HUDEP-2 (cell line): Measurements from ENCODE around the gene ORAI3.

Experiments
- DNase-seq, 76 experiments: peaks; one replicate each; lab custom pipeline; 2025; ENCODE audit not compliant: unreplicated experiment in 76 of 76; lab: John Stamatoyannopoulos, UW

The ORAI3 gene

DNA sequence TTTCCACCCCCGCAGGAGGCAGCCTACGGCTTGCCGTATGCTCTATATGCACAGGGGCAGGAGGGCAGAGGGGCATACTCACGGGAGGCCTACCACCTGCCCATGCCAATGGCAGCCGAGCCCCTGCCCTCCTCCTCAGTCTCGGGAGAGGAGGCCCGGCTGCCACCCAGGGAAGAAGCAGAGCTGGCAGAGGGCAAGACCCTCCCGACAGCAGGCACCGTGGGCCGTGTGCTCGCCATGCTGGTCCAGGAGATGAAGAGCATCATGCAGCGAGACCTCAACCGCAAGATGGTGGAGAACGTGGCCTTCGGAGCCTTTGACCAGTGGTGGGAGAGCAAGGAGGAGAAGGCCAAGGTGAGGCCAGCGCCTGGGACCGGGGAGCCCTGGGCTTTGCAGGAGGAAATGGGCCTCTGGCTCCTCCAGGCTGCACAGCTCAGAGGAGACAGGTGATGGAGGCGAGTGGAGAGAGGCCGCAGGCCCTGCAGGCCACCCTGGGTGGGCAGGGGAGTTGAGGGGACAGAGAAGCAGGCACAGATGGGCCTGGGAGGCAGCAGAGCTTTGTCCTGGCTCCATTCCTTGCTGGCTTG lies 17.3 kb downstream of the ORAI3 start:
- DNase-seq, result no peak

- DNase-seq, result no peak
Measured at GRCh38 chr16:30967795-30968194, 18.9 kb downstream of the ORAI3 start.

GRCh38 chr16:30969246-30969842 lies 20.5 kb downstream of the ORAI3 start:
- DNase-seq, result no peak

GRCh38 chr16:30971298-30971697 lies 22.4 kb downstream of the ORAI3 start:
- DNase-seq, result no peak

DNA sequence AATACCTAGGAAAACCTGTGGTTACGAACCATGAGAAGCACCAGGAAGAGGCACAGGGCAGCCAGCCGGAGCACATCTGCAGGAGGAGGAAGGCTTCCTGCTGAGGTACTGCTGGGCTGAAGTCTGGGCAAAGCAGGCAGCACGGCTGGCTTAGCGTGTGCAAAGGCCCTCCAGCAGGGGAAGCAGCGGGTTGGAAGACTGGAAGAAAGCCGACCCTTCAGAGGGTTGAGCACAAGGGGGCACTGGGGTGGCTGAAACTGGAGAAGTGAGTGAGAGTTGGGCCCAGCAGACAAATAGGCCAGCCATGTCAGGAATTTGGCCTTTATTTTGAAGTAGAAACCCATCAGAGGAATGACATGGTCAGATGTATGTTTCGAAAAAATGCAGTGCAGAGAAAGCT lies 24.0 kb downstream of the ORAI3 start:
- peak in 17 of 76 experiments; percentile 6 to 34 (median 19) for DNase-seq

GRCh38 chr16:30974348-30974747 lies 25.5 kb downstream of the ORAI3 start:
- peak in 62 of 76 experiments; percentile 9 to 79 (median 46) for DNase-seq

DNA sequence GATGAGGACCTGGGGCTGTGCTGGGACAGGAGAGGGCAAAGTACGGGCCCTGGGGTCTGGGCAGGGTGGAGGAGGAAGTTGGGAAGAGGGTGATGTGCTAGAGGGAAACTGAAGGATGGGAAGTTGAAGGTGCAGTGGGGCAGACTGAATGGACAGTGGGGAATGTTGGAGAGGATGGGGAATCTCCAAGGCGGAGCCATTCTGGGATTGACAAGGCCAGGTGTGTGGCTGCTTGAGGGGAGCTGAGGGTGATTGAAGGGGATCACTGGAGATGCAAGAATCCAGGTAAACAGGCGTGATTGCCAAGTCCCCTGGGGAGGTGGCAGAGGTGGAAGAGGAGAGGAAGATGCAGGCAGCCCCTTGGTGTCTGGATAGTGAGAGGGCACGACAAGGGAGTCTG lies 27.6 kb downstream of the ORAI3 start:
- no peak for DNase-seq

DNA sequence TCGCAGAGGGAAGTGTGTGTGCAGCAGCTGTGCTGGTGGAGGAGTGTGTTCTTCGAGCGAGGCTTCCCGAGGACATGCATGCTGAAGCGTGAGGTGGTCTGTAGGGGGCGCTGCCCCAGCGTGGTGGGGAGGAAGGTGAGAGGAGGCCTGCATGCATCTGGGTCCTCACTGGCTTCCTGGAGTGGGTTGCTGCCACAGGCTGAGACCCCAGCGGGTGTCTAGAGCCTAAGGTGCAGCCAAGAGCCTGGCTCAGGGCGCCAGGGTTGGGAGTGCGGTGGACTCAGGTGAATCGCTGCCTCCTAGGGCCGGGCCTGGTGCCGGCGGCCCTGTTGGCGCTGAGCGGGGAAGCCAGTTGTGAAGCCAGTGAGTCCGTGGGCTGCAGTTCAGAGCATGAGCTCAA lies 28.6 kb downstream of the ORAI3 start:
- DNase-seq, result peak in 8 of 76 experiments; percentile 8 to 18 (median 12)

GRCh38 chr16:30979170-30980022 lies 30.5 kb downstream of the ORAI3 start:
- DNase-seq, result peak in 13 of 76 experiments; percentile 20 to 75 (median 46)

DNA sequence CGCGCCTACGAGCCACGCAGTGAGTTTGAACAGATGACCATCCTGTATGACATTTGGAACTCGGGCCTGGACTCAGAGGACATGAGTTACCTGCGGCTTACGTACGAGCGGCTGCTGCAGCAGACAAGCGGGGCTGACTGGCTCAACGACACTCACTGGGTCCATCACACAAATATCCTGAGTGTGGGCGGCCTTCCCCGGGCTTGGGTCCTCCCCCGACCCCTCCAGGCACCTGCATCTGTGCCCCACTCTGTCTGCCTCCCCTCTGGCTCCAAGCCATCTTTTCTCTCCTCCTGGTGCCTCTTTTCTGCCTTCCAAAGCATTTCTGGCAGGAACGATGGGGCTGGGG lies 31.1 kb downstream of the ORAI3 start:
- DNase-seq, result no peak

DNA sequence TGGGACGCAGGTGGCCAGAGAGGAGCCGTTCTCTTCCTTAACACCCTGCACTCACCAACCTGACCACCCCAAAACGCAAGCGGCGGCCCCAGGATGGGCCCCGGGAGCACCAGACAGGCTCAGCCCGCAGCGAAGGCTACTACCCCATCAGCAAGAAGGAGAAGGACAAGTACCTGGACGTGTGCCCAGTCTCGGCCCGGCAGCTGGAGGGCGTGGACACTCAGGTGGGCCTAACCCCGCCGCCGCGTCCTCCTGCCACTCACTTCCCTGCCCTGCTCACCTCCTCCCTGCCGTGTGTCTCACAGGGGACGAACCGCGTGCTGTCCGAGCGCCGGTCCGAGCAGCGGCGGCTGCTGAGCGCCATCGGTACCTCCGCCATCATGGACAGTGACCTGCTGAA lies 31.6 kb downstream of the ORAI3 start:
- no peak for DNase-seq

DNA sequence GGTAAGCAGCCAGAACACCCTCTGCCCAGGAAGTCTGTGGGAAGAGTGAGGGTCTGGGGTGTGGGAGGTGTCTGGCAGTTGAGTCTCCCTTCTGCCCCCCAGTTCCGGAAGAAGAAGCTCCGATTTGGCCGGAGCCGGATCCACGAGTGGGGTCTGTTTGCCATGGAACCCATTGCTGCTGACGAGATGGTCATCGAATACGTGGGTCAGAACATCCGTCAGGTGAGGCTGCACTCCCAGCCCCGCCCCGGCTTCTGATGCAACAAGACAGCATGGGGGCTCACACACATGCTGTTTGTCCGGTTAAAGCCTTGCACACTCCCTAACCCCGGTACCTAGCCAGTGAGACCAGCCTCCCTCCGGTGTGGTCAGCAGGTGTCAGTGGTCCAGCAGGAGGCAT lies 32.1 kb downstream of the ORAI3 start:
- no peak for DNase-seq

- no peak for DNase-seq
Measured at GRCh38 chr16:30982548-30983288, 33.9 kb downstream of the ORAI3 start.

- DNase-seq, result no peak
Measured at GRCh38 chr16:30983289-30983889, 34.5 kb downstream of the ORAI3 start.

- DNase-seq, result no peak
Measured at GRCh38 chr16:30983898-30984610, 35.2 kb downstream of the ORAI3 start.

DNA sequence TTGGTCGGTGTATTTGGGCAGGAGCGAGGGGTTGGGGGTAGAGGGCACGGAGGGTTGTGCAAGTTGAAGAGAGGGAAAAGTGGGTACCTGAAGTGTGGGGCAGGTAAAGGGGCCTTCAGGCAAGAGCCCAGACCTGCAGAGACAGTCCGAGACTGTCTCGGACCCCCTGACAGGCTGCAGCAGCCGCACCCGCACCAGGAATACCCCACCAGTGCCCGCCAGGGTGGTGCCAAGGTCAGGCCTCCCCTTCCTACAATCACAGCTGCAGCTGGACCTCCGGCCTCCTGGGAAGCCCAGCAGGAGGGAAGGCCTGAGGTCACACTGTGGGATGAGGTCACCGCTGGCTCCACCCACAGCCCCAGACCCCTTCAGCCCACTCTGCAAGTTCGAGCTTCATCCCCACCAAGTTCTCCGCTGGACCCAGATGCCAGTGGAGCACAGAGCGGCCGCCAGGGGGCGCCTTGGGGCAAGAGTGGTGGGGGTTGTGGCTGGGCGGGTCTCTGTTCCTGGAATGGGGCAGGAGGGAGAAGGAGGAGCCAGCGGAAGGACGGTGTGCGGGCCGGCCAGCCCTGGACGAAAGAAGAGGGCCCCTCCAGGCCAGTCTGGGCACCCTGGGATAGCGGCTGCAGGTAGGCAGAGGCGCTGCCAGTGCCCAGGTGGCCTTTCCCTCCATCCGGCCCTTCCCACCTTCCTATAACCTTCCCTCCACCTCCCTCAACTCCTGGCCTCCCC lies 36.0 kb downstream of the ORAI3 start, which contains the start of gene HSD3B7:
Gene HSD3B7 (plus strand): TSS at position 539 of the 732 bp plus-strand sequence. CDS start 452 bp downstream, outside the sequence.
- DNase-seq, result peak in 67 of 76 experiments; percentile 25 to 88 (median 71)

DNA sequence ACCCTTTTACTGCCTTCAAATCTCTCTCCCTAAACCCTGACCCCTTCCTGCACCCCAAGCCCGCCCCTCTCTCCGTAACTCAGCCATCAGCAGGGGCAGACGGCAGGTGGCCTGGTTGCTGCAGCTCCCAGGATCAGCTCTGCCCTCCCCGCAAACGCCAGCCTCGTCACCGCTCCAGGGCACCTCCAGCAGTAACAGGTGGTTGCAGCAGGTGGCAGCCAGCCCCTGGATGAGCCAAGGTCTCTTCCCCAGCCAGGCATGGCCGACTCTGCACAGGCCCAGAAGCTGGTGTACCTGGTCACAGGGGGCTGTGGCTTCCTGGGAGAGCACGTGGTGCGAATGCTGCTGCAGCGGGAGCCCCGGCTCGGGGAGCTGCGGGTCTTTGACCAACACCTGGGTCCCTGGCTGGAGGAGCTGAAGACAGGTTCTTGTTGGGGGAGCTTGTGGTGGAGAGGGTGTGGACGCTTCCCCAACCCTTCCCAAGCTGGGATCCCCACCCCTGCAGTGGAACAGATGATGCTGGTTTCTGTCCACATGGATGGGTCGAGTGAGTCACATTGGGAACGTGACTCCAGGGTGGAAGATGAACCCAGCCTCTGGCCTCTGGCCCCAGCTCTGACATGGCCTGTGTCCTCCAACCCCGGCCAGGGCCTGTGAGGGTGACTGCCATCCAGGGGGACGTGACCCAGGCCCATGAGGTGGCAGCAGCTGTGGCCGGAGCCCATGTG lies 36.7 kb downstream of the ORAI3 start:
- no peak for DNase-seq

DNA sequence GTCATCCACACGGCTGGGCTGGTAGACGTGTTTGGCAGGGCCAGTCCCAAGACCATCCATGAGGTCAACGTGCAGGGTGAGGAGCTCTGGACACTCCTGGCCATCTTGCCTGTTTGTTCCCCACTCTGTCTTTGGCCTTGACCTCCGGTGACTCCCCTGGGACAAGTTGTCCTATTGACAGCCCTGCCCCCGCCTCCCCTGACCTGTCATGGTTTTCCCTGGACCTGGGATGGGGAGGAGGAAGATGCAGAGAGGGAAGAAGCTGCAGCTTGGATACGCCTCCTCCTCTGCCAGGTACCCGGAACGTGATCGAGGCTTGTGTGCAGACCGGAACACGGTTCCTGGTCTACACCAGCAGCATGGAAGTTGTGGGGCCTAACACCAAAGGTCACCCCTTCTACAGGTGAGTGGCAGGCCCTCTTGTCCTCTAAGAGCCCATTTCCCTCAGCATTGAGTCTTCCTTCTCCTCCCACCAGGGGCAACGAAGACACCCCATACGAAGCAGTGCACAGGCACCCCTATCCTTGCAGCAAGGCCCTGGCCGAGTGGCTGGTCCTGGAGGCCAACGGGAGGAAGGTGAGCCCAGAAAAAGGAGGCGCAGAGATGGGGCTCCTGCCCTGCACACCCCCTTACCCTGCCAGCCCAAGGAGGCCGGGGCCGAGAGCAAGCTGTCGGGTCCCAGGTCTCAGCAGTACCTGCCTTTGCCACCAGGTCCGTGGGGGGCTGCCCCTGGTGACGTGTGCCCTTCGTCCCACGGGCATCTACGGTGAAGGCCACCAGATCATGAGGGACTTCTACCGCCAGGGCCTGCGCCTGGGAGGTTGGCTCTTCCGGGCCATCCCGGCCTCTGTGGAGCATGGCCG lies 37.5 kb downstream of the ORAI3 start:
- no peak for DNase-seq
